ENCODE data around the gene TMEM52B. TPM values are rescaled to one million over a fixed set of nuclear protein-coding genes. Genes with fewer than 3 reads are reported as not detected.
A peak's percentile ranks its signal among the peaks of the same experiment; 100 is the strongest.
"Not testable (repeated sequence)": the region's sequence is repeated elsewhere in the genome, so short reads cannot be mapped to it uniquely, and the experiment has no call there.

The TMEM52B gene
- total and polyA plus RNA-seq, 5 donors: 0.07 TPM; not detected in 4

DNA sequence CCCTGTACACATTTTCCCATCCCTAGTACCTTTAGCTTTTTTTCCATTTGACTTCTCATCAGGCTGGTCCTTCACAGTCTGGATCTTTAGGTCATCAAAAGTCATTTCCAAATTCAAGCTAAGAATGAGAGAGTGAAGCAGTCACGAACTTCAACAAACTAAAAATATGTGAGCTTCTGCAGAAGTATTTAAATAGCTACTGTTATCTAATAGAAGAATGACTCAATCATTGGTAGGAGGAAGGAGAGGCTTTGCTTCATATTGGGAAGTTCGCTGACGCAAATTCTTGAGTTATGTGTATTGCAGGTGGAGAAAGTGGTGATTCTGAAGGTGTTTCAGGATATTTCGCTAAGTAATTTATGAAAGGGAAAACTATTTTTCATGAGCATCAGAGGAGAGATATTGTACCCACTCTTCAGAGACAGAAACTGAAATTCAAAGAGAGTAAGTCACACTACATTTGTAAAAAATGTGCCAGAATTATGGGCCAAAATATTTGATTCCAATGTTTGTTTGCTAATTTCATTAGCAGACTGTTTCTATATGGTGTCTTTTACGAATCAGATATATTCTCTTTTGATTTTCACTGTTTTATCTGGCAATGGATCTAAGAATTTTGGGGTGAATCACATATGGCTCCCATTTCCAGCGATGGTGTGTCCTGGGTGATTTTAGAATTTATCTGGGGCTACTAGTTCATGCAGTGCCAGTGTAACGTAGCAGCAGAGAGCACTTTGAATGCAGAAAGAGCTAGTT is 6.7 kb upstream of the TMEM52B start, which contains the start of gene OLR1:
TSS of gene OLR1 (minus strand) at position 160 of the 756 bp plus-strand sequence. CDS start at position 105, 55 bp downstream.
- Histone ChIP-seq H3K27ac (ENCODE audit: low read length) (no peak within 1 kb of the TSS), H3K4me1 (ENCODE audit: control insufficient read depth, insufficient read depth, low read length) (no peaks in the 10 kb centered on the region), H3K4me3 (ENCODE audit: low read length) (no peak within 1 kb of the TSS), H3K27me3 (ENCODE audit: control insufficient read depth, insufficient read depth) (no peaks in the 10 kb centered on the region), H3K9me3 (ENCODE audit: control insufficient read depth, low read length) (no peaks in the 10 kb centered on the region)
- no peak for DNase-seq
- intact Hi-C loops (cut with DNase I): no loop called here
- WGBS: 60% methylated on average over 7 of the region's 7 CpGs
- no peak for ATAC-seq

DNA sequence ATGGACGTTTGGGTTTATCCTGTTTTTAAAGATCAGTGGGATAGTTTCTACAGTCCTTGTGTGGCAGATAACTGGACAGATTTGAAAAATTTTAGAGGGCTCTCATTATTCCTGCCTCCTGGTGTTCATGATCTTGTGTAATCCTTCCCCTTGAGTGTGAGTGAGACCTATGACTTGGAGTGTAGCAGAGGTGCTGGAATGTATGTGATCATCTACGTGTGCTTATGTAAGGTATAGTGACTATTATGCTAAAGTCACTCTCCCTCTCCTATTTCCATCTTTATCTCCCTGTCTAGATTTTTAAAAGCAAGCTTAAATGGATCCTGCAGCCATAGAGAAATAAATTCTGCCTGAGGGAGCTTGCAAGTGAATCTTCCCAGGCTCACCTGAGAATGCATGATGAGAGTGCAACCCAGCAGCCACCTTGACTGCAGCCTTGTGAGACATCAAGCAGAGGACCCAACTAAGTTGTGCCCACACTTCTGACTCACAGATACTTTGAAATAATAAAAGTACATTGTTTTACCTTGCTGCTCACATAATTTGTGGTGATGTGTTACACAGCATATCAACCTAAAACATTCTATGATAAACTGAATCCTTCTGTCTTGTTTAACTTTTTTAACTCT is 3.7 kb upstream of the TMEM52B start:
- no peak for DNase-seq
- 69% methylated on average over 2 of the region's 2 CpGs for WGBS

GRCh38 chr12:10175846-10176636 is 2.8 kb upstream of the TMEM52B start:
- no peak overlapping the region for H3K4me3 ChIP-seq (ENCODE audit: low read length)
- H3K27ac ChIP-seq (ENCODE audit: low read length): no peak overlapping the region
- intact Hi-C loops (cut with DNase I): no loop called here
- WGBS: 83% methylated on average over 5 of the region's 5 CpGs
- no peaks in the 10 kb centered on the region for H3K27me3 ChIP-seq (ENCODE audit: control insufficient read depth, insufficient read depth)
- H3K9me3 ChIP-seq (ENCODE audit: control insufficient read depth, low read length): no peaks in the 10 kb centered on the region
- H3K4me1 ChIP-seq (ENCODE audit: control insufficient read depth, insufficient read depth, low read length): no peaks in the 10 kb centered on the region
- DNase-seq (no peak), ATAC-seq (no peak)

More for the DNA sequence above, 3.7 kb upstream of the TMEM52B start:
- intact Hi-C loops (cut with DNase I): no loop called here
- Histone ChIP-seq H3K9me3 (ENCODE audit: control insufficient read depth, low read length) (no peaks in the 10 kb centered on the region), H3K27ac (ENCODE audit: low read length) (no peak overlapping the region), H3K4me3 (ENCODE audit: low read length) (no peak overlapping the region), H3K27me3 (ENCODE audit: control insufficient read depth, insufficient read depth) (no peaks in the 10 kb centered on the region), H3K4me1 (ENCODE audit: control insufficient read depth, insufficient read depth, low read length) (no peaks in the 10 kb centered on the region)
- ATAC-seq: no peak

DNA sequence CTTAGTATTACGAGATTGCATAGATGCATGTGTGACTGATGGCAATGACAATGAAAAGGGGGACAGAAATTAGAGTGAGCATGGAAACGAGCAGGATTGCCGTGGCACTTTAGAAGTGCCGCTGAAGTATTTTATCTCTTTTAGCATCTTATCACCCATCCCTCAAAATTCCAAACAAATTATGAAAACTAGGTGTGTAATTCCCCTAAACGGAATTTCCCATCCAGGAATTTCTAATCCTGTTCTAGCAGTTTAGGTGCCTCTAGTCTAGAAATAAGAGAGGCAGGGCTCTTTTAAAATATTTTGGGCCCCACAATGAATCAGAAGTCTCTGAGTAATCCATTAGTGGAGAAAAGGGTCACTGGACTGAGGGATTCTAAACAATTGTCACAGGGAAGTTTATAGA is 947 bp downstream of the TMEM52B start:
- no peaks in the 10 kb centered on the region for H3K4me1 ChIP-seq (ENCODE audit: control insufficient read depth, insufficient read depth, low read length)
- DNase-seq (no peak), ATAC-seq (no peak)
- intact Hi-C loops (cut with DNase I): no loop called here
- H3K4me3 ChIP-seq (ENCODE audit: low read length): no peak overlapping the region
- H3K9me3 ChIP-seq (ENCODE audit: control insufficient read depth, low read length): no peaks in the 10 kb centered on the region
- H3K27me3 ChIP-seq (ENCODE audit: control insufficient read depth, insufficient read depth): no peaks in the 10 kb centered on the region
- no peak overlapping the region for H3K27ac ChIP-seq (ENCODE audit: low read length)
- WGBS: 56% methylated on average over 5 of the region's 5 CpGs

GRCh38 chr12:10182354-10183049 is 3.7 kb downstream of the TMEM52B start:
- H3K27me3 ChIP-seq (ENCODE audit: control insufficient read depth, insufficient read depth): no peaks in the 10 kb centered on the region
- H3K4me1 ChIP-seq (ENCODE audit: control insufficient read depth, insufficient read depth, low read length): no peaks in the 10 kb centered on the region
- no peaks in the 10 kb centered on the region for H3K9me3 ChIP-seq (ENCODE audit: control insufficient read depth, low read length)
- H3K4me3 ChIP-seq (ENCODE audit: low read length): no peak overlapping the region
- WGBS: 47% methylated on average over 5 of the region's 5 CpGs
- DNase-seq (no peak), ATAC-seq (no peak)
- no peak overlapping the region for H3K27ac ChIP-seq (ENCODE audit: low read length)
- intact Hi-C loops (cut with DNase I): no loop called here

DNA sequence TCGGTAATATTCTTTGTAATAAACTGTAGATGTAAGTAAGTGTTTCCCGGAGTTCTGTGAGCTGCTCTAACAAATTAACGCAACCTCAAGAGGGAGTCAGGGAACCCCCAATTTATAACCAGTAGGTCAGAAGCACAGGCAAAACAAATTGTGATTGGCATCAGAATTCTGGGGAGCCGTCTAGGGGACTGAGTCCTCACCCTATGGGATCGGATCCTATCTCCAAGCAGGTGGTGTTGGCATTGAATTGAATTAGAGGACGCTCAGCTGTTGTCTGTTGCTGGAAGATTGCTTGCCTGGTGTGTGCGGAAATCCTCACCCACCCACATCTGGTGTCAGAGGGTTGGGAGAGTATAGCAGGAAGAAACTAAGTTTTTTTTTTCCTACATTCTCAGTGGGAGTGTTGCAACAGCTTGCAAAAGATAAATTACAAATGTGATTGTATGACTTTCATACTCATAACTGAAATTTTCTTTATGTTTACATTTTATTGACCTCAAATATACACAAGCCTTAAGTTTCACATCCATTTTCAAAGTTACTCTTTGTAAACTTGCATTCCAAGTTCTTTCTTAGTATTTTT is 5.5 kb downstream of the TMEM52B start:
- no peak for ATAC-seq
- intact Hi-C loops (cut with DNase I): no loop called here

DNA sequence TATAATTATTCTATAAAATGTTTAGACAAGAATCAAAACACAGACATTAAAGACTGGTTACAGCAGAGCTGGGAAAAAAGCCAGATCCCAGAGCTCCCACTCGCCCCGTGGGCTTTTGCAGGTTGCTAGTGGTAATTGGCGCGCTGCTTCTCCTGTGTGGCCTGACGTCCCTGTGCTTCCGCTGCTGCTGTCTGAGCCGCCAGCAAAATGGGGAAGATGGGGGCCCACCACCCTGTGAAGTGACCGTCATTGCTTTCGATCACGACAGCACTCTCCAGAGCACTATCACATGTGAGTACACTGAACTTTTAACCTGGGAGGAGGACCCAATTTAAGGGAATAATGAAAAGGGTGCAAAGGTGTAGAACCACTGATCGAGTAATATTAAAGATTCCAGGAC is 7.5 kb downstream of the TMEM52B start:
- 60% methylated on average over 11 of the region's 11 CpGs for WGBS
- no peak for ATAC-seq

More for the DNA sequence above, 5.5 kb downstream of the TMEM52B start:
- H3K9me3 ChIP-seq (ENCODE audit: control insufficient read depth, low read length): no peaks in the 10 kb centered on the region
- H3K4me3 ChIP-seq (ENCODE audit: low read length): no peak overlapping the region
- H3K27ac ChIP-seq (ENCODE audit: low read length): no peak overlapping the region
- no peaks in the 10 kb centered on the region for H3K4me1 ChIP-seq (ENCODE audit: control insufficient read depth, insufficient read depth, low read length)
- 52% methylated on average over 7 of the region's 7 CpGs for WGBS
- no peak for DNase-seq
- no peaks in the 10 kb centered on the region for H3K27me3 ChIP-seq (ENCODE audit: control insufficient read depth, insufficient read depth)

DNA sequence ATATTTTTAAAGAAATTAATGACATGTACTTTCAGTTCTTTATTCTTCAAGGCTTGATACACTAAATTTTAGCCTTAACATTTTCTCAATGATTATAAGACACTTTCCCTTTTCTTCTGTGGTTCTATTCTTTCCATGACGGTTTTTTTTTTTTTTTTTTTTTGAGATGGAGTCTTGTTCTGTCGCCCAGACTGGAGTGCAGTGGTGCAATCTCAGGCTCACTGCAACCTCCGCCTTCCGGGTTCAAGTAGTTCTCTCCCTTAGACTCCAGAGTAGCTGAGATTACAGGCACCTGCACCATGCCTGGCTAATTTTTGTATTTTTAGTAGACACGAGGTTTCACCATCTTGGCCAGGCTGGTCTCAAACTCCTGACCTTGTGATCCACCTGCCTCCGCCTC is 8.1 kb downstream of the TMEM52B start:
- H3K27ac ChIP-seq (ENCODE audit: low read length); intact Hi-C loops (cut with DNase I); H3K4me3 ChIP-seq (ENCODE audit: low read length); ATAC-seq; H3K4me1 ChIP-seq (ENCODE audit: control insufficient read depth, insufficient read depth, low read length); H3K9me3 ChIP-seq (ENCODE audit: control insufficient read depth, low read length); H3K27me3 ChIP-seq (ENCODE audit: control insufficient read depth, insufficient read depth); DNase-seq: not testable (repeated sequence)
- 85% methylated on average over 6 of the region's 6 CpGs for WGBS

More for the DNA sequence above, 7.5 kb downstream of the TMEM52B start:
- H3K4me3 ChIP-seq (ENCODE audit: low read length): no peak overlapping the region
- H3K9me3 ChIP-seq (ENCODE audit: control insufficient read depth, low read length): no peaks in the 10 kb centered on the region
- no peak overlapping the region for H3K27ac ChIP-seq (ENCODE audit: low read length)
- intact Hi-C loops (cut with DNase I): no loop called here
- H3K27me3 ChIP-seq (ENCODE audit: control insufficient read depth, insufficient read depth): no peaks in the 10 kb centered on the region
- no peaks in the 10 kb centered on the region for H3K4me1 ChIP-seq (ENCODE audit: control insufficient read depth, insufficient read depth, low read length)
- DNase-seq: peak; percentile 34 to 68 (median 60)

GRCh38 chr12:10189653-10190052 is 10.8 kb downstream of the TMEM52B start:
- H3K4me3 ChIP-seq (ENCODE audit: low read length): no peak overlapping the region
- H3K9me3 ChIP-seq (ENCODE audit: control insufficient read depth, low read length): no peaks in the 10 kb centered on the region
- DNase-seq (peak; percentile 30 to 80 (median 74)), ATAC-seq (peak; percentile 67 to 77)
- no peaks in the 10 kb centered on the region for H3K27me3 ChIP-seq (ENCODE audit: control insufficient read depth, insufficient read depth)
- H3K27ac ChIP-seq (ENCODE audit: low read length): no peak overlapping the region
- no peaks in the 10 kb centered on the region for H3K4me1 ChIP-seq (ENCODE audit: control insufficient read depth, insufficient read depth, low read length)
- intact Hi-C loops (cut with DNase I): loop anchor here in 3 of 4 donors (2.0 to 5.0 kb wide), 2 partner anchors 32 to 37 kb away; no protein-coding TSS in a partner anchor
- WGBS: 41% methylated on average over 5 of the region's 5 CpGs
